Heart left ventricle (tissue), 13 donors: ENCODE results near the gene CD36.

ENCODE experiments used
- CTCF ChIP-seq, 12 donors: fragments of 200-600 bp; sonication (generic) in 4 of 12; IDR thresholded peaks; one replicate each; pipeline versions ENCODE4 v1.5.0 to v1.8.0; 2018 to 2022; ENCODE audit warnings: antibody characterized with exemption in 12 of 12, mild to moderate bottlenecking in 5 of 12
- POLR2A ChIP-seq, 2 donors: fragments of 450-650 bp; IDR thresholded peaks; one replicate each; pipeline ENCODE4 v1.6.1; 2017; ENCODE audit warnings: antibody characterized with exemption in 2 of 2, mild to moderate bottlenecking in 2 of 2, moderate library complexity in 2 of 2
- donor health status: ischemic (EF 13 %, LVEDD 7.1; RV severe dilation, severe dysfunction).
- donor health status: DM: no; HTN: yes; CAD: no.
- donor health status: DM: no; HTN: no; CAD: no.
- donor health status: ischemic (EF 25% LVEDD 6.9; RV normal size, moderate dysfunction).
- donor health status: ischemic (EF 25% LVEDD 5.7; RV mildly dilated, moderate dysfunction).
- donor health status: ischemic (EF 35%, LVEDD 5.7; RV mildly dilated, moderate dysfunction).
- donor health status: nonischemic (EF 11% LVEDD 7.7; RV severe dilation, severe dysfunction).
- donor health status: DM: yes; HTN: yes; CAD: no.
- donor health status: PGD.
- donor health status: ischemic (EF 29% LVEDD 5.4; RV normal size, mild dysfunction).
- donor health status: nonischemic (EF 23%, LVEDD 6.1; RV moderate dilation, normal function).

- TF ChIP-seq CTCF (IDR thresholded peaks at IDR 0.05) (no peak), POLR2A (IDR thresholded peaks at IDR 0.05) (no peak)
Observed at GRCh38 chr7:80671744-80672143, 33.3 kb downstream of the CD36 start.
